Testis (tissue), 2 donors: Measurements from ENCODE around the gene ABCC10.

Experiments
- CTCF ChIP-seq, 3 experiments: fragments of 450-650 bp in 2 of 3; fragments of 200-600 bp in 1 of 3; sonication (generic) in 1 of 3; IDR thresholded peaks; one replicate each; pipeline ENCODE4 v1.5.1; 2016 to 2019; ENCODE audit warnings: antibody characterized with exemption in 3 of 3, mild to moderate bottlenecking in 2 of 3, moderate library complexity in 1 of 3
- POLR2A ChIP-seq: fragments of 450-650 bp; IDR thresholded peaks from one replicate; pipeline ENCODE4 v1.6.1; 2017; ENCODE audit warnings: antibody characterized with exemption, mild to moderate bottlenecking, moderate library complexity

- no peak for TF ChIP-seq CTCF (IDR thresholded peaks at IDR 0.05)
- no peak for TF ChIP-seq POLR2A
Observed at GRCh38 chr6:43447604-43448003, 20.3 kb downstream of the ABCC10 start.
